DMS 273 (cell line): ENCODE results near the gene EIF5B.

Experiments used
- DNase-seq: peaks from one replicate; lab custom pipeline; 2025; ENCODE audit not compliant: unreplicated experiment; lab: John Stamatoyannopoulos, UW

EIF5B gene

DNA sequence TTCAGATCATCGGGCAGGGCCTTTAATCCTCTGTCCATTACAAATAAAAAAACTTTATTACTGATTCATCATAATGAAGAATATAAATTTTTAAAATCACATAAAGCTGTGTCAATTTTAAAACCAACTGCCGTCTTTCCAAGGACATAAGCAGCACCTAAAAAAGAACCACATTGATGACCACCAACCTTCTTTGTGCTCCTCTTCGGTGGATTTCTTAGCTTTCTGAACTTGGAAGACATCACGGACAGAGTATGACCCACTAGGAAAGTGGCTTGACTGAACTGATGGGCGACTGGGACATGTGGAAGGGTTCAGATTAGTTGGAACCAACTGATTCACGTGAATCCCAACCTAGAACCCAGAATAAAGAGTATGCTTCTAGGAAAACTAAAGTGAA lies 68.9 kb downstream of the EIF5B start:
- DNase-seq, result no peak

DNA sequence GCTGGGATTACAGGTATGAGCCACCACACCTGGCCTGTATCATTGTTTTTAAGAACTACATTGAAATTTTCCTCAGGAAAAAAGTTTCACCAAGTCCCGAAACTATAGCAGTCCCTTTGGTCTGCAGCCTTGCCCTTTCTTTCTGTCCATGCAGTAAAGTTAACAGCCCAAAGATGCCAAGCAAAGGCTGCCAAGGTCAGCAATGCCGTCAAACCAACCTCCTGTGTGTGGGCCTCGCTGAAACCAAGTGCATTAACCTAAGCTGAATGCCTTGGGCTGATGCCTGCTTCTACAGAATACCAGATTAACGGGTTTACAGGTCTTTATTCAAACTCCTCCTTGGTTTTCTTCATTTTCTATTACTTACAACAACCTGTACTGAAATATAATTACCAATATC lies 73.1 kb downstream of the EIF5B start:
- DNase-seq, result no peak

DNA sequence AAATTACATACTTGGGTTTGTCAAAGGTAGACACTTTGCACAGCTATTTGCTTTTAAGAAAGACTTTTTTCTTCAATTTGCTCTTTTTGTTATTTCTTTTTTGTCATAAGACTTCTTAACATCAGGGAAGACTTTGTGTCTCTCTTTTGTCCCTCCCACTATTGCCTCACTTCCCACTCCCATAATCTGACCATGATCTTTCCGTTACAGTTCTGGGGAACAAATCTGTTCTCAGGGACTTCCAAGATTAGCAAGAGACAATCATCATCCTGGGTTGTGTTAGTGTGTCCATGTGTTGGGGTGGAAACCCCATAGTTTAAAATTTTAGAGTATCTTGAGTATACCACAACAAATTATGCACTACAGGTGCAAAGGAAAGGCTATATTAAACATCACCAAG lies 77.4 kb downstream of the EIF5B start:
- no peak for DNase-seq

DNA sequence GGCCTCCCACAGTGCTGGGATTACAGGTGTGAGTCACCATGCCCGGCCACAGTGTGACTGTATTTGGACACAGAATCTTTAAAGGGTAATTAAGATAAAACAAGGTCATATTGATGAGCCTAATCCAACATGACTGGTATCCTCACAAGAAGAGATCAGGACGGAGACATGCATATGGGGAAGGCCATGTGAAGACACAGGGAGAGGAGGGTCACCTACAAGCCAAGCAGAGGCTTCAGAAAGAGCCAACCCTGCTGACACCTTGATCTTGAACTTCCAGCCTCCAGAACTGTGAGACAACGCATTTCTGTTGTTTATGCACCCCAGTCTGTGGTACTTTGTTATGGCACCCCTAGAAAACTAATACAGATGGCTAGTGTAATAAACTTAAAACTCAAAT lies 80.2 kb downstream of the EIF5B start:
- DNase-seq, result no peak

DNA sequence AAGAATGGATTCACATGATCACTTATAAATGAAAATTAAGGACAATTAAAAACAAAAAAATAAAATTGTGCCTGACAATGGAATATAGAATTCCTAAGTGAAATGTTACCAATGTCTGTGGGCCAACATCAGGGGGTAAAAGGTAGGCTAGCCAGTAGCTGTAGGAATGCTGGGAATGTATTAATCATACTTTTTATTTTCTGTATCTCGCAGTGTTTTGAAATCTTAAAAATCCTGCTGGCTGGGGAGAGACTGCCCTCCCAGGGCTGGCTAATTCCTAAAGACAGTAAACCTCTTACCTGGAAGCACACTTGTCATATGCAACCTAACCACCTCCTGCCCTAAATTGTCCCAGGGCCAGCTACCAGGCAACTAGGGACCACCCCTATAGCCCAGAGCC lies 82.8 kb downstream of the EIF5B start:
- no peak for DNase-seq

DNA sequence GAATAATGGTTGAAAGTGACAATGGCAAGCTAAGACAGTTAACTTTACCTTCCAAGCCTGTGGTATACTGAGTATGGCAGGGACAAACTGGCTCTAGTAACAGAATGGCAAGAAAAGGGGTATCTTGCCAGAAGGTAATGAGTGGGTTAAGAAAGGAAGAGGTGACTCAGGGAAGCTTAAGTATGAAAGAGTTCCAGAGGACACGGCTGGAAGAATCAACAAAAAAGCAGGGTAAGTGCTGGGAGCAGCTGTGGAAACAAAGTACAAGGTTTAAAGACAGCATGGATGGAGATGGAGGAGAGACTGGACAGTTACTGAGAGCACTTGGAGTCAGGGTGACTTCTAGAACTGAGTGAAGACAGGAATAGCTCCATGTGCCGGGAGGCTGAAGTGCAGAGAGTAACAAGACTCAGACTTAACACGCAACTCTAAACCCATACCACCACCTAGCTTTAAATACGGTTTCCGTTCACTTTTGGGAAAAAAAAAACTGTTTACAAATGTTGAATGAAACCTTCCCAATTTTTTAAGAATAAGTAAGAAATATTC lies 83.6 kb downstream of the EIF5B start:
- DNase-seq, result no peak

DNA sequence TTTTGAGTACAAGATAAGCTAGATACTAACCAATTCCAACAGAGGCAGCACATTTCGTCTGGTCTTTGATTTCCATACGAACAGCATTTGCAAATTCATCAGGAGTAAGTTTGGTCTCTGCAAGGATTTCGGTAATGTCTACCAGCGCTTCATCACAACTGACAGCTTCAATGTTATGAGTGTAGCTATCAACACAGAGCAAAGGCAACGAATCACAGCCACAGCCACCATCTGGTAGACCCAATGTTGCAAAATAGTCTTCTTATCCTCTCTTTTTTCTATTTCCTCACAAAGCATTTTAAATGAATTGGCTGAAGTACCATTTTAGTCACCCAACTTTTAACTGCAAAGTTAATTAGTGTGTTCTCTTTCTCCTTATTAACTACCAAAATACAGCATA lies 84.3 kb downstream of the EIF5B start:
- DNase-seq, result no peak

DNA sequence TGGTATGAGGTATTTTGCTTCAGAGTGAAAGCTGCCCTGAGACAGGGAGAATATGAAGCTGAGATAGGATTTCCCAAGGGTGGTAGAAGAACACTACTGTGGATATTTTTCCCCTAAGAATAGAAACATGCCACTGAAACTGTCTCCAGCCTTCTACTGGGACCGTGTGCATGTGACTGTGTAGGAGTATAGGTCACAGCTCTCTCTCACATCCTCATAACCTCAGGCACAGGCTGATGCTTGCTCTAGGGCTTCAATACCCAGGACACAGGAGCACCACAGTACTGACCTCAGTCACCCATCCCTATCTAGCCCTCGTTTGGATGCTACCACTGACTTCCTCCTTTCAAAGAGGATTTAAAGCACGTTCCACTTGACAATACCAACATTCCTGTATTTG lies 85.4 kb downstream of the EIF5B start:
- DNase-seq, result no peak

DNA sequence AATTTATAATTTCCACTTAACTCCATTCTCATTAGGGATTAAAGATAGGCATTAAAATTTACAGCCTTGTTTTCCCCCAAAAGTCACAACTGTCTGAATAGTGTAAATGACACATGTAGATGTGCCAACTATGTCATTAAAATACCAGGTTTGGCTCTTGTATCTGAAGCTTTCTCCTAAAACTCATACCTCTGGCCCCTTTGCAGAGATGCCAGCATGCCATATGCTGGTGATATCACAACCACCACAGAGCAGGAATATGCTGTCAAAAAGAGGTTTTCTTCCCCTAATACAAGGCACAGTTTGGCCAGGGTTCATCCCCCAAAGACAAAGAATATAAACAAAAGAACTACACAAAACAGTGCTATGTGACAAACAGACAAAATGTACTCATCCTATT lies 87.2 kb downstream of the EIF5B start:
- no peak for DNase-seq

DNA sequence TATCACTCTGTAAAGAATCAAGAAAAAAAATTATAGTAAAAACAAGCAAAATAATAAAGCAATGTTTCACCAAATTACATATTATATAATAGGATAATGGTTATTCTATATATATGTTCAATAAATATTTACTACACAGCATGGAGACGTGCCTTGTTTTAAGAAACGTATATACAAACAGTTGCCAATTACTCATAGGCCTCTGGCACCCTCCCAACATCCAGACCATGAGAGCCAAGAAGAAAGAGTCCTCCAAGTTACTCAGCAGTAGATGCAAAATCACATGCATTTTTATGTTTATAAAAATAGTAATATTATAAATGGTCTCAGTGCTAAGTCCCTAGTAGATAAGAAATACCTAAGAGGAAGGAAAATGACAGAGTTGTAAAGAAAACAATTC lies 87.8 kb downstream of the EIF5B start:
- DNase-seq, result no peak

DNA sequence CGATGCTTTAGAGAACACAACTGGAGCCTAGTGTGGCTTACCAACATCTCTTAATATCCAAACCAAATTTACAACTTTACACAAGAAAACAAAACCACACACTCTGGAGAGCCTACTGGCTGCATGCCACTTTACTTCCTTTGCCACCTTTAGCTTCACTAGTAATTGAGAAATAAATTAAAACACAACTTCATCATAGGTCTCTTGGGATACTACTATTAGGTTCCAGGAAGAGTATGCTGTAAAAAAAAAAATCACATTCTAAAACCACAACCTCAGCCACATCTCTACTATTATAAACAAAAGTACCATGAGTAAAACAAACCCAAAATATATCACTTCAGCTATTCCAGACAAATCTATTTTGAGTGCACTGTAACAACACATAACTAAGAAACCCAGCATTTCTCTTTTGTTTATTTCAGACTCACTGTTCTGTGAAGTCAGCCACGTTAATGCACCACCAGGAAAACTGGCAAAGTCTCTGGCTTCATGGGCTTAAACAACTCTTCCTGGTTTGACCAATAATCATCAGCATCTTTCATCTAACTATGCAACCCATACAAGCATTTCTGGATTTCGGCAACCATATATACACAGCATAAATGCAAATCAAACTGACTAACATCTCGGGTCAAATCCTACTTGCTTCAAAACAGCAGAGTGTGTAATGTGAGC lies 93.6 kb downstream of the EIF5B start:
- no peak for DNase-seq

DNA sequence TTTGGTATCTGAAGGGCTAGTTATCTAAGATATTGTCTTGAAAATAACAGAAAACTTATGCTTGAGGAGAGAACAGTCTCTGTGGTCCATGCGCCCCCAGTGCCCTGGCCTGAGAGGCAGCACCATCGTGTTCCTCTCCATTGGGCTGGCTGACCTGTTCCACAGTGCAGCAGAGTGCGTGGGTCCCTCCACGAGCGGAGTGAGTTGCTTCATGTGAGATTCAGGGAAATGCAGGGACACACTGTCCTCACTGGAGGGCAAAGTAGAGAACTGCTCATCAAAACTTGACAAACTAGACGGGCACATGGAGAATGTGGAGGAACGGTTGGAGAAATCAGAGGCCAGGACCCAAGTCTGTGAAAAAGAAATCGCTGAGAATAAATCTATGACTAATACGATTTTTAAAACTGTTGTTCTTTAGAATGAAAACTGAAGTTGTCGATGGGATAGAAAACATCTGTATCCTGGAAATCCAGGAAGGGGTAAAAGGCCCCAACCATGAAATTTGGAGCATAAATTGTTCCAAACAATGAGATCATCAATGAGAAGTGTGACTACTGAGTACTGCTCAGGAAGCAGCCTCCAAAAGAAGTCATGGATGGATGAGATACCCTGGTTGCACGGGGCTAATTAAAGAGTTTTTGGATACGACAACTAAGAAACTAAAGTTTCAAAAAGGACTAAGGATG lies 94.5 kb downstream of the EIF5B start:
- DNase-seq, result no peak

DNA sequence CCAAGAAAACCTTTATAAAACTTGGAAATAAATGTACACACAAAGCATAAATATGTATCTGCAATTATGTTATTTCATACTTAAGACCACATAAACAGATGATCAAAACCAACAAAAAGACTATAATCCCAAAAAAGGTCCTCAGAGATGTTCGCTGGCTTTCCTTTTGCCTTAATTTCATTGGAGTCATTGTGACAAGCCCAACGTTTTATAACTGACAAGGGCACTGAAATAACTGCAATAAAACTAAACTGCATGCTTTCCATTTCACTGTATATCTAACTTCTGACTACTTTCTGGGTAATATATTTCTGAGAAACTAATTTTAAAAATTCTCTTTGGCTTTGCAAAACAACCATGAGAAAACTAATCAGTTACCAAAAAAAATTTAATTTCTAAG lies 96.2 kb downstream of the EIF5B start:
- DNase-seq, result no peak

DNA sequence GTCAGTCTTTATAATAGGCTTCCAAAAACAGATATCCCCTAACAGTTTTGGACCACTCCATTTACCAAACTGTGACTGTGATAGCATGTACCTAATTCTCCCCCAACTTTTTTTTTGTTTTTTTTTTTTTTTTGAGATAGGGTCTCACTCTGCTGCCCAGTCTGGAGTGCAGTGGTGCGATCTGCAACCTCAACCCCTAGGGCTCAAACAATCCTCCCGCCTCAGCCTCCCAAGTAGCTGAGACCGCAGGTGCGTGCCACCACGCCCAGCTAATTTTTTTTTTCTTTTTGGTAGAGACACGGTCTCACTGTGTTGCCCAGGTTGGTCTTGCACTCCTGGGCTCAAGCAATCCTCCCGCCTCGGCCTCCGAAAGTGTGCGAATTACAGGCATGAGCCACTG lies 99.7 kb downstream of the EIF5B start:
- DNase-seq, result no peak

DNA sequence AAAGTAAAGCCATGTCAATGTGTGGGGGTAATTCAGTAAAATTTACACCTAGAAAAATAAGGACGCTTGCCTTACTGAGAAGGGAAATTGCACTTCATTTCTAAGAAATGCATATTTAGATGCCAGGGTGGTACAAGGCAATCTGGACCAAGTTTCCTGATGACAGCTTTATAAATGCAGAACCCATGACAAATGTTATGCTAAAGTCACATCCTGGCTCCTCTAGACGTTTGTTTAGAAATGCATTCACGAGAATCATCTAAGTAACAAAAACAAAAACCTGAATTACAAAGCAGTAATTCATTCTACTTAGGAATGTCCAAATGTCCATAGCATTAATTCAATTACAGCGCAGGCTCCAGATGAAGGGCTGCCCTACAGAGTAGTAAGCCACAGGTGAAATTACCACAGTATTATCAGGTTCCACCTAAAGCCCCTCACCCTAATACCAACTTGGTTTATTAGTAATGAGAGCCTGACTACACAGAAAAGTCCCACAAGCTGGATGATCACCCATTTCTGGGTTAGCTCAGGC lies 102.8 kb downstream of the EIF5B start:
- DNase-seq, result no peak

DNA sequence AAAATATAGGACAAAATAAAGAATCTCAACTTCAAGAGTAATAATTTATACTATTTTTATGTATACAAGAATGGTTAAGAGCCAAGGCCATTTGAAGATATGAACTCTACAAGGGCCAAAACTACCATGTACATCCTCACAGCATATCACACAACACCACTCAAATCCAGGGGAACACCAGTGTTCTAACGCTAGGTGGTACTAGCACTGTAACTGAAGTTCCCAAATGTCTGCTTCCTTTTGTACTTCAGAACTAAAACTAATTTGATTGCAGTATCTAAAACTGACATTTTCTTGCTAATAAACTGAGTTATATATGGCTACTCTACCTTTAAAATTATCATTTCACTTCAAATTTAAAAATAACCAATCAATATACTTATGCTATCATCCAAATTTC lies 105.6 kb downstream of the EIF5B start:
- DNase-seq, result no peak

DNA sequence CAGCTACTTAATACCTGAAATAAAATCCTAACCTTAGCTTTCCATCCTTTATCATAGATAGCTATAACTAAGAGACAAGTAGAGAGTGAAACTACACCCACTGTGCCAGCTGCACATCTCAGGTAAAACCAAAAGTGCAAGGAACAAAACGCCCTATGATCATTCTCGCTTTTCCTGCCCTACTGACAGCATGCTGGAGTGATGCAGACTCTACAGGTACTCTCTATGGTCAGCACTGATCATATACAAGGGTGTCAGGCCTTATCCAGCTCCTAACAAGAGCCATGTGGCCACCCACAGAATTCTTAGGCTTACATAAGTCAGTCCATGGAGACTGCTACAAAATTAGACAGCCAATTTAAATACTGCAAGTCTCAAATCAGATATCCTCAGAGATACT lies 107.0 kb downstream of the EIF5B start:
- no peak for DNase-seq

DNA sequence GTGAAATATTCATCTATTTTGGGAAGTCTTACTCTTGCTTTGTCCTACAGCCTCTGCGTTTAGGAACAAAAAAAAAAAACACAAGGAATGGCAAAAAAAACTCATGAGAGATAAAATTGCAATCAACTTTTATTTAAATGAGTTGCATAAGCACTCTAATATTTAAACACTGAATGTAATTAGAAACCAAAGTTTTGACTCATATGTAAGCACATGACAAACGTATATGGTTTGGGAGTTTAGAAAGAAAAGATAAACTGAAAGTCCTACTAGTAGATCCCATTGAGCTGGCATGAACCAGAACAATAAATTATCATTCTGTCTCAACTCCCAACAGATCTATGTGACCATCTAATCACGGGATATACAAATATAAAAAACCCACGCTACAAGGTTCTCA lies 107.9 kb downstream of the EIF5B start:
- no peak for DNase-seq

DNA sequence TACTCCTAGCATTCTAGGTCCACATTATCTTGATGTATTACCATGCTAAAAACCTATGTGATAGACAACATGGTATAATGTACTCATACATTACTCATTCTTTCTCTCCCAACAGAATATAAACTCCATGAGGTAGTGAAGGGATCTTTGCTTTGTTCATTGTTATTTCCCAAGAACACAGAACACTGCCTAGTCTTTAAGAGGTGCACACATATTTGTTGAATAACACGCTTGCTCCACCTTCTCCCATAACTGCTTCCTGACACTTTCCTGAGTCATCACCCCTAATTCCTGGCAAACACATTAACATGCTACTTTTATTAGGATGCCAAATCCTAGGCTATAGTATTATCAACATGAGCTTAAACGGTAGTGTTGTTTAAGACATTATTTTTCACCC lies 111.4 kb downstream of the EIF5B start:
- DNase-seq, result no peak

DNA sequence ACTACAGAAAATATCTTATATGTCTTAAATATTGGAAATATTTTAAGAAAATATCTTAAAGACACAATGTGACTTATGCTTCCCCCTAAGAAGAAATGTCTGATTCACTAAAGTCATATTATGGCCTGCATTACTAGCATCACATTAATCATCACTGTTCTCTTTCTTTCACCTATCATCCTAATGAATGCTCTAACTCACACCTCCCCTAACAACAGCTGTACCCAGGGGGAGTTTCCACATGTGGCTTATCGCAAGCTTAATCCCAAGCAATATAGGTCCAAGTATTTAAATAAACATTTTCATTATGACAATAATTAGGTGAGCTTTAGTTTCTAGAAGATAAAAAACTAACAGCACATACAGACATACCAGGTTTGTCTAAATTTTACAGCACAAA lies 113.0 kb downstream of the EIF5B start:
- DNase-seq, result no peak
